CD14-positive monocyte (primary cell): ENCODE measurements around the gene MARS1. TPM values are rescaled to one million over a fixed set of nuclear protein-coding genes. Genes with fewer than 3 reads are reported as not detected.

Experiments
- DNase-seq, 3 donors: peaks; one replicate each; pipeline ENCODE4 v3.0.0-alpha.2; 2011 to 2022
- H2AFZ ChIP-seq: 2 replicates; pipeline ENCODE4 v1.6.0; 2012; ENCODE audit warnings: mild to moderate bottlenecking, low read depth, low read length, inconsistent platforms; ENCODE audit not compliant: insufficient read depth, poor library complexity, severe bottlenecking
- H3K27ac ChIP-seq, 2 donors: 1 replicate in 1 of 2; 2 replicates in 1 of 2; pipeline ENCODE4 v1.5.1; 2012 to 2013; ENCODE audit warnings: low read length in 2 of 2, control low read depth in 1 of 2, inconsistent platforms in 1 of 2, low read depth in 1 of 2, mild to moderate bottlenecking in 1 of 2
- H3K27me3 ChIP-seq, 2 donors: one replicate each; pipeline versions ENCODE4 v1.6.0 to v1.6.1; 2011 to 2013; ENCODE audit warnings: low read length in 2 of 2; ENCODE audit not compliant: control insufficient read depth in 2 of 2, insufficient read depth in 2 of 2
- H3K36me3 ChIP-seq, 2 donors: replicated peaks in 1 of 2; 1 replicate in 1 of 2; 2 replicates in 1 of 2; pipeline versions ENCODE4 v1.5.1 to v1.6.1; 2012 to 2013; ENCODE audit warnings: low read length in 2 of 2, control low read depth in 1 of 2, inconsistent platforms in 1 of 2, mild to moderate bottlenecking in 1 of 2; ENCODE audit not compliant: insufficient read depth in 2 of 2, control insufficient read depth in 1 of 2
- H3K4me1 ChIP-seq, 2 donors: 1 replicate in 1 of 2; 2 replicates in 1 of 2; pipeline versions ENCODE4 v1.5.1 to v1.6.1; 2012 to 2013; ENCODE audit warnings: low read length in 2 of 2, control low read depth in 1 of 2, inconsistent platforms in 1 of 2, mild to moderate bottlenecking in 1 of 2, moderate library complexity in 1 of 2; ENCODE audit not compliant: insufficient read depth in 2 of 2, control insufficient read depth in 1 of 2
- H3K4me2 ChIP-seq: replicated peaks from 2 replicates; pipeline ENCODE3; 2012; ENCODE audit warnings: low read length, moderate library complexity, mild to moderate bottlenecking; ENCODE audit not compliant: poor library complexity, severe bottlenecking; ENCODE audit errors: extremely low read depth
- H3K4me3 ChIP-seq, 3 experiments: fragments of 200-600 bp in 1 of 3; sonication (generic) in 1 of 3; replicated peaks in 1 of 3; 1 replicate in 2 of 3; 2 replicates in 1 of 3; pipeline ENCODE4 v1.5.1; 2011 to 2013; ENCODE audit warnings: low read length in 3 of 3, mild to moderate bottlenecking in 3 of 3, control low read depth in 2 of 3, low read depth in 2 of 3, inconsistent platforms in 1 of 3, moderate library complexity in 1 of 3
- H3K79me2 ChIP-seq: 2 replicates; pipeline ENCODE4 v1.6.0; 2012; ENCODE audit warnings: mild to moderate bottlenecking, control low read depth, inconsistent platforms, low read length, moderate library complexity; ENCODE audit not compliant: insufficient read depth
- H3K9ac ChIP-seq: 2 replicates; pipeline ENCODE4 v1.6.0; 2017; ENCODE audit warnings: low read length, mild to moderate bottlenecking; ENCODE audit not compliant: insufficient read depth, poor library complexity, severe bottlenecking
- H3K9me3 ChIP-seq, 2 donors: replicated peaks in 1 of 2; 1 replicate in 1 of 2; 2 replicates in 1 of 2; pipeline versions ENCODE4 v1.5.1 to v1.6.1; 2012 to 2013; ENCODE audit warnings: low read length in 2 of 2, control low read depth in 1 of 2; ENCODE audit not compliant: control insufficient read depth in 1 of 2, insufficient read depth in 1 of 2
- H4K20me1 ChIP-seq: 2 replicates; pipeline ENCODE4 v1.6.0; 2012; ENCODE audit warnings: mild to moderate bottlenecking, low read length, control low read depth, moderate library complexity; ENCODE audit not compliant: insufficient read depth
- H3K27ac Mint-ChIP-seq, 7 donors: one replicate each; pipeline ENCODE4 v1.8.0; 2020; ENCODE audit warnings: mild to moderate bottlenecking in 7 of 7, mixed read lengths in 7 of 7, moderate library complexity in 6 of 7, inconsistent platforms in 2 of 7
- H3K27me3 Mint-ChIP-seq, 3 donors: one replicate each; pipeline ENCODE4 v1.8.0; 2021 to 2022; ENCODE audit warnings: low read depth in 3 of 3, mild to moderate bottlenecking in 3 of 3, mixed read lengths in 3 of 3, moderate library complexity in 3 of 3, inconsistent platforms in 1 of 3
- H3K36me3 Mint-ChIP-seq, 2 donors: one replicate each; pipeline ENCODE4 v1.8.0; 2020; ENCODE audit warnings: mixed read lengths in 2 of 2, inconsistent platforms in 1 of 2, mild to moderate bottlenecking in 1 of 2
- H3K4me1 Mint-ChIP-seq: one replicate; pipeline ENCODE4 v1.8.0; 2020; ENCODE audit warnings: mild to moderate bottlenecking, mixed read lengths
- H3K4me3 Mint-ChIP-seq, 2 donors: one replicate each; pipeline ENCODE4 v1.8.0; 2020; ENCODE audit warnings: mild to moderate bottlenecking in 2 of 2, mixed read lengths in 2 of 2, moderate library complexity in 1 of 2
- H3K9me3 Mint-ChIP-seq, 7 donors: one replicate each; pipeline ENCODE4 v1.8.0; 2020 to 2022; ENCODE audit warnings: mixed read lengths in 7 of 7, mild to moderate bottlenecking in 6 of 7, moderate library complexity in 6 of 7, inconsistent platforms in 2 of 7
- WGBS: methylation state at CpG from one replicate; pipeline ENCODE4 v1.1.5; 2013; ENCODE audit warnings: missing lambda C conversion rate; ENCODE audit not compliant: insufficient coverage; 5-methylcytosine and 5-hydroxymethylcytosine counted together
- intact Hi-C, 2 donors: fragments of 100-400 bp; cut with micrococcal nuclease; formaldehyde crosslinking; loops; one replicate each; pipeline versions ENCODE4 v1.15.0 to v1.15.1; 2023
- polyA plus RNA-seq, 3 donors: library from polyadenylated mRNA; depleted of rRNA in 1 of 3; unstranded in 2 of 3; stranded (reverse) in 1 of 3; fragments of 300-500 nt in 2 of 3; fragments of >200 nt in 1 of 3; fragmentation: Illumina TruSeq in 2 of 3; gene quantifications; 1 replicate in 2 of 3; 2 replicates in 1 of 3; pipeline ENCODE4 v1.2.3, GENCODE V29; 2012 to 2021
- TF ChIP-seq, protein P1 (sequence below): fragments of 200-600 bp; IDR thresholded peaks from one replicate; pipeline ENCODE4 v1.8.0; 2022; ENCODE audit warnings: antibody characterized with exemption, mild to moderate bottlenecking

MARS1 gene
- polyA plus RNA-seq, 3 donors: 63.5 to 164 (median 79.8) TPM

- H3K9me3 Mint-ChIP-seq: peaks cover 0 to 2% (median 0%) of the 10 kb centered on the region in 7 donors
- no peak overlapping the region for H3K4me3 Mint-ChIP-seq
- H3K27me3 ChIP-seq: no peaks in the 10 kb centered on the region
- DNase-seq: no peak
- peaks cover 65 to 85% of the 10 kb centered on the region in 2 donors for H3K36me3 Mint-ChIP-seq
- H3K27me3 Mint-ChIP-seq: peaks cover 0 to 3% (median 2%) of the 10 kb centered on the region in 3 donors
- no peak overlapping the region for H3K9ac ChIP-seq
- H3K4me1 Mint-ChIP-seq: peaks cover 56% of the 10 kb centered on the region
- H2AFZ ChIP-seq: no peak overlapping the region
- H3K4me2 ChIP-seq: no peak overlapping the region
- no CpG with 5 or more reads among the region's 3 CpGs for WGBS
- peaks cover 42 to 62% of the 10 kb centered on the region in 2 donors for H3K4me1 ChIP-seq
- peak overlapping the region in 4 of 7 donors; percentile 35 to 79 (median 63) for H3K27ac Mint-ChIP-seq
- peaks cover 97% of the 10 kb centered on the region for H4K20me1 ChIP-seq
- TF ChIP-seq, protein P1, sequence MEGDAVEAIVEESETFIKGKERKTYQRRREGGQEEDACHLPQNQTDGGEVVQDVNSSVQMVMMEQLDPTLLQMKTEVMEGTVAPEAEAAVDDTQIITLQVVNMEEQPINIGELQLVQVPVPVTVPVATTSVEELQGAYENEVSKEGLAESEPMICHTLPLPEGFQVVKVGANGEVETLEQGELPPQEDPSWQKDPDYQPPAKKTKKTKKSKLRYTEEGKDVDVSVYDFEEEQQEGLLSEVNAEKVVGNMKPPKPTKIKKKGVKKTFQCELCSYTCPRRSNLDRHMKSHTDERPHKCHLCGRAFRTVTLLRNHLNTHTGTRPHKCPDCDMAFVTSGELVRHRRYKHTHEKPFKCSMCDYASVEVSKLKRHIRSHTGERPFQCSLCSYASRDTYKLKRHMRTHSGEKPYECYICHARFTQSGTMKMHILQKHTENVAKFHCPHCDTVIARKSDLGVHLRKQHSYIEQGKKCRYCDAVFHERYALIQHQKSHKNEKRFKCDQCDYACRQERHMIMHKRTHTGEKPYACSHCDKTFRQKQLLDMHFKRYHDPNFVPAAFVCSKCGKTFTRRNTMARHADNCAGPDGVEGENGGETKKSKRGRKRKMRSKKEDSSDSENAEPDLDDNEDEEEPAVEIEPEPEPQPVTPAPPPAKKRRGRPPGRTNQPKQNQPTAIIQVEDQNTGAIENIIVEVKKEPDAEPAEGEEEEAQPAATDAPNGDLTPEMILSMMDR: no peak
- no peak overlapping the region for H3K4me3 ChIP-seq
- H3K9me3 ChIP-seq: no peaks in the 10 kb centered on the region
- intact Hi-C loops: loop anchor here in 1 of 2 donors (10.0 kb wide), 2 partner anchors 73 to 153 kb away; partner anchors contain the start of gene DCTN2
- H3K36me3 ChIP-seq: peaks cover 60 to 85% of the 10 kb centered on the region in 2 donors
- H3K27ac ChIP-seq: peak overlapping the region in 1 of 2 donors; percentile 61
- peaks cover 47% of the 10 kb centered on the region for H3K79me2 ChIP-seq
Observed at GRCh38 chr12:57471661-57472060, 16.2 kb upstream of the MARS1 start.

GRCh38 chr12:57472391-57472790 lies 15.5 kb upstream of the MARS1 start:
- no peak overlapping the region for H3K4me3 Mint-ChIP-seq
- Histone ChIP-seq H3K36me3 (peaks cover 60 to 81% of the 10 kb centered on the region in 2 donors), H3K9ac (no peak overlapping the region), H3K9me3 (no peaks in the 10 kb centered on the region), H3K79me2 (peaks cover 54% of the 10 kb centered on the region), H2AFZ (no peak overlapping the region), H3K27ac (peak overlapping the region in 1 of 2 donors; percentile 56), H4K20me1 (peaks cover 91% of the 10 kb centered on the region), H3K27me3 (no peaks in the 10 kb centered on the region), H3K4me2 (no peak overlapping the region), H3K4me1 (peaks cover 42 to 69% of the 10 kb centered on the region in 2 donors), H3K4me3 (no peak overlapping the region)
- TF ChIP-seq, protein P1: no peak
- H3K9me3 Mint-ChIP-seq: peaks cover 0 to 2% (median 0%) of the 10 kb centered on the region in 7 donors
- no peak for DNase-seq
- peaks cover 56% of the 10 kb centered on the region for H3K4me1 Mint-ChIP-seq
- peaks cover 0 to 2% (median 1%) of the 10 kb centered on the region in 3 donors for H3K27me3 Mint-ChIP-seq
- H3K27ac Mint-ChIP-seq: peak overlapping the region in 3 of 7 donors; percentile 23 to 70 (median 58)
- intact Hi-C loops: loop anchor here in 1 of 2 donors (10.0 kb wide), 2 partner anchors 72 to 152 kb away; partner anchors contain the start of gene DCTN2
- whole genome bisulfite sequencing: 100% methylated on average over 1 of the region's 3 CpGs
- peaks cover 60 to 78% of the 10 kb centered on the region in 2 donors for H3K36me3 Mint-ChIP-seq
